C1 segment of cervical spinal cord (tissue), 14 donors: ENCODE measurements around the gene TIMM23.
"Not testable (repeated sequence)": the region's sequence is repeated elsewhere in the genome, so short reads cannot be mapped to it uniquely, and the experiment has no call there.

Source experiments
- DNase-seq, 14 donors: peaks; one replicate each; lab custom pipeline; 2025; lab: John Stamatoyannopoulos, UW

Gene TIMM23

GRCh38 chr10:45972106-45972812, at the start of gene TIMM23:
TSS of gene TIMM23 (plus strand) at chr10:45972489. CDS start at chr10:45972625, 136 bp downstream.
- peak; percentile 20 to 91 (median 82) for DNase-seq

GRCh38 chr10:45926790-45927189, 45.5 kb upstream of the TIMM23 start:
- not testable (repeated sequence) for DNase-seq

GRCh38 chr10:45931305-45931704, 41.0 kb upstream of the TIMM23 start:
- DNase-seq = not testable (repeated sequence)

GRCh38 chr10:45934788-45935187, 37.5 kb upstream of the TIMM23 start:
- not testable (repeated sequence) for DNase-seq

- not testable (repeated sequence) for DNase-seq
These were observed 33.1 kb upstream of the TIMM23 start for GRCh38 chr10:45939176-45939697.

GRCh38 chr10:45941196-45941595, 31.1 kb upstream of the TIMM23 start:
- DNase-seq = not testable (repeated sequence)

GRCh38 chr10:45945476-45945875, 26.8 kb upstream of the TIMM23 start:
- not testable (repeated sequence) for DNase-seq

GRCh38 chr10:45947363-45947762, 24.9 kb upstream of the TIMM23 start:
- DNase-seq = not testable (repeated sequence)

GRCh38 chr10:45948801-45949200, 23.5 kb upstream of the TIMM23 start:
- DNase-seq = not testable (repeated sequence)

- DNase-seq = not testable (repeated sequence)
These were observed 17.9 kb upstream of the TIMM23 start for GRCh38 chr10:45954367-45954766.

- DNase-seq = not testable (repeated sequence)
These were observed 15.7 kb upstream of the TIMM23 start for GRCh38 chr10:45956634-45957033.

GRCh38 chr10:45957928-45958327, 14.4 kb upstream of the TIMM23 start:
- DNase-seq = not testable (repeated sequence)

GRCh38 chr10:45962686-45963452, 9.4 kb upstream of the TIMM23 start:
- not testable (repeated sequence) for DNase-seq

- not testable (repeated sequence) for DNase-seq
These were observed 1.3 kb upstream of the TIMM23 start for GRCh38 chr10:45971019-45971418.

GRCh38 chr10:45971742-45972105, 565 bp upstream of the TIMM23 start:
- DNase-seq = not testable (repeated sequence)

GRCh38 chr10:45972813-45973169, 502 bp downstream of the TIMM23 start:
- DNase-seq = not testable (repeated sequence)

- not testable (repeated sequence) for DNase-seq
These were observed 1.8 kb downstream of the TIMM23 start for GRCh38 chr10:45974041-45974440.

GRCh38 chr10:45978554-45978953, 6.3 kb downstream of the TIMM23 start:
- not testable (repeated sequence) for DNase-seq

GRCh38 chr10:45981367-45981766, 9.1 kb downstream of the TIMM23 start:
- DNase-seq = not testable (repeated sequence)

- peak in 4 of 14 donors; percentile 0 to 4 (median 1) for DNase-seq
These were observed 11.4 kb downstream of the TIMM23 start for GRCh38 chr10:45983538-45984186.

- not testable (repeated sequence) for DNase-seq
These were observed 12.2 kb downstream of the TIMM23 start for GRCh38 chr10:45984473-45984872.

- not testable (repeated sequence) for DNase-seq
These were observed 13.3 kb downstream of the TIMM23 start for GRCh38 chr10:45985590-45985989.
